A673 (cell line): ENCODE results near the gene NAT14. TPM values are rescaled to one million over a fixed set of nuclear protein-coding genes. Genes with fewer than 3 reads are reported as not detected.

Source experiments
- BruUV-seq: library from RNA; stranded (reverse); fragments of 400-500 nt; replicated peaks from 2 replicates; lab custom pipeline; 2021; lab: Mats Ljungman, UMichigan
- CTCF ChIA-PET: fragments of 300-600 bp; sonication (Branson Sonifier 250); formaldehyde crosslinking; loops from one replicate; lab custom pipeline; 2022; ENCODE audit warnings: antibody characterized with exemption; lab: Charles Lee
- POLR2A ChIA-PET: fragments of 300-600 bp; sonication (Branson Sonifier 250); formaldehyde crosslinking; loops from one replicate; lab custom pipeline; 2022; ENCODE audit warnings: antibody characterized with exemption; ENCODE audit not compliant: low non-redundant PET; lab: Charles Lee
- DNase-seq: peaks from one replicate; pipeline ENCODE4 v3.0.0-alpha.2; 2015; ENCODE audit warnings: low spot score
- H3K27ac ChIP-seq: fragments of 200-600 bp; sonication (generic); 2 replicates; pipeline ENCODE4 v1.5.1; 2016; ENCODE audit warnings: mixed run types, low read depth, mild to moderate bottlenecking, mixed read lengths, antibody characterized with exemption, low read length; ENCODE audit not compliant: poor library complexity, severe bottlenecking
- H3K27me3 ChIP-seq: fragments of 200-600 bp; sonication (generic); replicated peaks from 2 replicates; pipeline ENCODE4 v1.6.1; 2017; ENCODE audit warnings: mixed run types, low read depth, mild to moderate bottlenecking, mixed read lengths, antibody characterized with exemption, low read length; ENCODE audit not compliant: insufficient read depth, poor library complexity
- H3K36me3 ChIP-seq: fragments of 200-600 bp; sonication (generic); 2 replicates; pipeline ENCODE4 v1.6.1; 2016; ENCODE audit warnings: mixed run types, mild to moderate bottlenecking, mixed read lengths, antibody characterized with exemption, low read length; ENCODE audit not compliant: insufficient read depth, poor library complexity, severe bottlenecking
- H3K4me1 ChIP-seq: fragments of 200-600 bp; sonication (generic); 2 replicates; pipeline ENCODE4 v1.6.1; 2017; ENCODE audit warnings: mixed run types, mild to moderate bottlenecking, mixed read lengths, antibody characterized with exemption, low read length; ENCODE audit not compliant: insufficient read depth, poor library complexity, severe bottlenecking
- H3K4me3 ChIP-seq: fragments of 200-600 bp; sonication (generic); 2 replicates; pipeline ENCODE4 v1.5.1; 2016; ENCODE audit warnings: low read depth, mixed run types, mild to moderate bottlenecking, mixed read lengths, low read length; ENCODE audit not compliant: poor library complexity, severe bottlenecking
- H3K9me3 ChIP-seq: fragments of 200-600 bp; sonication (generic); 2 replicates; pipeline ENCODE4 v1.6.1; 2016; ENCODE audit warnings: mixed run types, low read depth, mild to moderate bottlenecking, mixed read lengths, antibody characterized with exemption, low read length; ENCODE audit not compliant: poor library complexity, severe bottlenecking
- EZH2 ChIP-seq: fragments of 200-600 bp; sonication (generic); IDR thresholded peaks from 2 replicates; pipeline ENCODE4 v1.6.1; 2017; ENCODE audit warnings: borderline replicate concordance, low read depth, mild to moderate bottlenecking, mixed read lengths, antibody characterized with exemption, low read length; ENCODE audit not compliant: poor library complexity, severe bottlenecking
- intact Hi-C: fragments of 100-400 bp; cut with micrococcal nuclease; formaldehyde crosslinking; loops from one replicate; pipeline ENCODE4 v1.10.0; 2022; ENCODE audit not compliant: unreplicated experiment
- total RNA-seq: library from RNA; stranded (reverse); gene quantifications from 2 replicates; pipeline ENCODE4 v1.2.3, GENCODE V29; 2021
- TF ChIP-seq, protein P1 (sequence below): fragments of 300-800, 200-600 bp; sonication (generic); conservative IDR thresholded peaks from 2 replicates; pipeline ENCODE4 v1.5.1; 2017; ENCODE audit warnings: low read depth, mild to moderate bottlenecking, antibody characterized with exemption, low read length, moderate library complexity, mixed read lengths

NAT14 gene
- total RNA-seq, 1 experiment from 2014 or later, result 55.1 TPM

DNA sequence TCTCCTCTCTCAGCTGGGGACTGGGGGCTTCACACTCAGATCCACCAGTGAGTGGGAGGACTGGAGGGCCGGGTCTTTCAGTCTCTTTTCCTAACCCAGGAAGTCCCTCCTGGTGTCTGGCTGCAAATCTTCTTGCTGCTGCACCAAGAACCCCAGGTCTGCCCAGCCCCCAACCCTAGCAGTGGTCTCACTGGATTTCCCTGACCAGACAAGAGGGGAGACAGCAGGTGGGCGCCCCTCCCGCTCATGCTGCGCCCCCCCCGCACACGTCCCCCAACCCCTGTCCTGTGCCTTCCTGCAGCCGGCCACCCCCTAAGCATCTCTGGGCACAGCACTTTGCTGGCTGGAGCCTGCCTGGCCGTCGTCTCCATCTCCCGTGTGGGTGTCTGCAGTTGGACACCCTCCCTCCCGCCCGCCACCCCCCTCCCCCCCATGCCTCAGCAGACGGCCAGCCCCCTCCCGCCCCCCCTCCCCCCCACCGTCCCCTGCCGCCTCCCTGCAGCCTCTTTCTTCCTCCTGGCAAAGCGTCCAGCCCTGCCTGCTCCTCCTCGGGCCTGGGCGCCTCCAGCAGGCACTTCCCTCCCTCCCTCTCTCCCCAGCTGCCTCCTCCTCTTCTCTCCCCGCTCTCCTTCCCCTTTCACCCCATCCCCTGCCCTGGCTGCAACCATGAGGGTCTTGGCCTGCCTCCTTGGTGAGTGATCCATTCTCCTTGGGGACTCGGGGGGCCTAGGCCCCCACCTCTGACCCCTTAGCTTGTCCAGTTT lies 3.1 kb downstream of the NAT14 start, which contains the start of gene SSC5D:
SSC5D (plus strand) TSS at position 513 of the 764 bp plus-strand sequence; CDS start at position 667, 154 bp downstream.
- BruUV-seq, result no TSS peak
- Histone ChIP-seq H3K4me1 (peaks cover 32% of the 10 kb centered on the region), H3K36me3 (no peaks in the 10 kb centered on the region), H3K27ac (peak within 1 kb of the TSS; percentile 62), H3K9me3 (no peaks in the 10 kb centered on the region), H3K27me3 (no peaks in the 10 kb centered on the region), H3K4me3 (no peak within 1 kb of the TSS)
- TF ChIP-seq, protein P1, sequence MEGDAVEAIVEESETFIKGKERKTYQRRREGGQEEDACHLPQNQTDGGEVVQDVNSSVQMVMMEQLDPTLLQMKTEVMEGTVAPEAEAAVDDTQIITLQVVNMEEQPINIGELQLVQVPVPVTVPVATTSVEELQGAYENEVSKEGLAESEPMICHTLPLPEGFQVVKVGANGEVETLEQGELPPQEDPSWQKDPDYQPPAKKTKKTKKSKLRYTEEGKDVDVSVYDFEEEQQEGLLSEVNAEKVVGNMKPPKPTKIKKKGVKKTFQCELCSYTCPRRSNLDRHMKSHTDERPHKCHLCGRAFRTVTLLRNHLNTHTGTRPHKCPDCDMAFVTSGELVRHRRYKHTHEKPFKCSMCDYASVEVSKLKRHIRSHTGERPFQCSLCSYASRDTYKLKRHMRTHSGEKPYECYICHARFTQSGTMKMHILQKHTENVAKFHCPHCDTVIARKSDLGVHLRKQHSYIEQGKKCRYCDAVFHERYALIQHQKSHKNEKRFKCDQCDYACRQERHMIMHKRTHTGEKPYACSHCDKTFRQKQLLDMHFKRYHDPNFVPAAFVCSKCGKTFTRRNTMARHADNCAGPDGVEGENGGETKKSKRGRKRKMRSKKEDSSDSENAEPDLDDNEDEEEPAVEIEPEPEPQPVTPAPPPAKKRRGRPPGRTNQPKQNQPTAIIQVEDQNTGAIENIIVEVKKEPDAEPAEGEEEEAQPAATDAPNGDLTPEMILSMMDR, result no peak
- no peak for TF ChIP-seq EZH2
- no peak for DNase-seq
- intact Hi-C loops, result no loop called here
- ChIA-PET POLR2A (no interaction called here), CTCF (no interaction called here)

DNA sequence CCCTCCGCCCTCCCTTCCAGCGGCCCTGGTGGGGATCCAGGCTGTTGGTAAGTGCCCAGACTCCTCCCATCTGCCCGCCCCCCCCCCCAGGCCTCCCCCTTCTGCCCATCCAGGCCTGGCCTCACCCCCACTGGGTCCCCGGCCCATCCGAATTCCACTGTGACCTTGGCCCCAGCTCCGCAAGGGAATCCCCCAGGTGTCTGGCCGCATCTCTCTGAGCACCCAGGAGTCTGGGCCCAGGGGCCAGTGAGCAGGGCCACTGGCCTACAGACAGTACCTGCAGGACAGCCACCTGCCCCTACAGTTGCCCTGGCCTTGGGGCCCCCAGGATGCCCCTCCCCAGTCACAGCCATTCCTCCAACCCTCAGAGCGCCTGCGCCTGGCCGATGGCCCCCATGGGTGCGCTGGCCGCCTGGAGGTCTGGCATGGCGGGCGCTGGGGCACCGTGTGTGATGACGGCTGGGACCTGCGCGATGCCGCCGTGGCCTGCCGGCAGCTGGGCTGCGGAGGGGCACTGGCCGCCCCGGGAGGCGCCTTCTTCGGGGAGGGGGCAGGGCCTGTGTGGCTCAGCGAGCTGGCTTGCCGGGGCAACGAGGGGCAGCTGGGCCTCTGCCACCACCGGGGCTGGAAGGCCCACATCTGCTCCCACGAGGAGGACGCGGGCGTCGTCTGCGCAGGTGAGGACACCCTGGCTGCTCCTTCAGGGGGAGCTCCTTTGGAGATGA lies 4.2 kb downstream of the NAT14 start:
- no peaks in the 10 kb centered on the region for H3K36me3 ChIP-seq
- H3K4me1 ChIP-seq, result peaks cover 35% of the 10 kb centered on the region
- no peak for DNase-seq
- no peaks in the 10 kb centered on the region for H3K27me3 ChIP-seq
- ChIA-PET POLR2A (no interaction called here), CTCF (no interaction called here)
- intact Hi-C loops, result no loop called here
- H3K9me3 ChIP-seq, result no peaks in the 10 kb centered on the region
- TF ChIP-seq EZH2, result no peak
- TF ChIP-seq, protein P1, result no peak
- H3K4me3 ChIP-seq, result no peak overlapping the region
- no peak overlapping the region for H3K27ac ChIP-seq
- no TSS peak for BruUV-seq

DNA sequence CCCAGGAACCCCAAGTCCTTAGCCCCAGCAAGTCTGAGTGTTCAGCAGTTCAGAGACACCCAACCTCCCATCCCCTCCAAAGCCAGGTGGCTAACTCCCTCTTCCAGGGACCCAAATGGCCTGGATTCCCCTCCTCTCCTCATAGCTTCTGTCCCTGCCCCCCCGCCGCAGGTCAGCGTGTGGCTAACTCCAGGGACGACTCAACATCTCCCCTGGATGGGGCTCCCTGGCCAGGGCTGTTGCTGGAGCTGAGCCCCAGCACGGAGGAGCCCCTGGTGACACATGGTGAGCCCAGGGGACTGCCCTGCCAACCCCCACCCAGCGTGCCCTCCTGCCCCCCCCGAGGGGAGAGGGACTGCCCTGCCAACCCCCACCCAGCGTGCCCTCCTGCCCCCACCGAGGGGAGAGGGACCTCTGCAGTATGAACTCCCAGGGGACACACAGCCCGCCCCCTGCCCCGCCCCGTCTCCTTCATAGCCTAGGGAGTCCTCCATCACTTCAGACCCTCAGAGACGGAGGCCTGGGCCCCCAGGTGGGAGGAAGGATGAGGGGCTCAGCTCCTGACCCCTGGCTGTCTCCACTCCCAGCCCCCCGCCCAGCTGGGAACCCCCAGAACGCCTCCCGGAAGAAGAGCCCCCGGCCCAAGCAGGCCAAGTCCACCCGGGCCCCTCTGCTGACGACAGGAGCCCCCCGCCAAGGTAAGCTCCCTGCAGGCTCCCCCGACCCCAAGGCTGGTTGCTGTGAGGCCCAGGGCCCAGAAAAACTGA lies 4.9 kb downstream of the NAT14 start:
- Histone ChIP-seq H3K27me3 (no peaks in the 10 kb centered on the region), H3K36me3 (no peaks in the 10 kb centered on the region), H3K4me1 (peaks cover 32% of the 10 kb centered on the region), H3K27ac (no peak overlapping the region), H3K9me3 (no peaks in the 10 kb centered on the region), H3K4me3 (no peak overlapping the region)
- TF ChIP-seq, protein P1, result no peak
- BruUV-seq, result no TSS peak
- intact Hi-C loops, result no loop called here
- ChIA-PET CTCF (no interaction called here), POLR2A (no interaction called here)
- no peak for DNase-seq
